Measurements from ENCODE around the gene CD68. TPM values are rescaled to one million over a fixed set of nuclear protein-coding genes. Genes with fewer than 3 reads are reported as not detected.

CD68 gene
- total RNA-seq, 1 experiment from 2014 or later = 6.9 TPM

- Mint-ChIP-seq H3K4me1 (ENCODE audit: insufficient read depth, unreplicated experiment) (peaks cover 32% of the 10 kb centered on the region), H3K27ac (ENCODE audit: low read depth, unreplicated experiment) (peak overlapping the region; percentile 57), H3K9me3 (ENCODE audit: unreplicated experiment) (no peaks in the 10 kb centered on the region), H3K36me3 (ENCODE audit: insufficient read depth, unreplicated experiment) (peaks cover 46% of the 10 kb centered on the region), H3K27me3 (ENCODE audit: insufficient read depth, unreplicated experiment) (no peaks in the 10 kb centered on the region), H3K4me3 (ENCODE audit: unreplicated experiment) (peak overlapping the region; percentile 38)
- CTCF ChIA-PET = interaction anchor here (0.8 to 1.9 kb wide), 5 partner anchors 10 to 62 kb away, joined by 3 to 6 read pairs (median 4); no protein-coding TSS in a partner anchor
- BruUV-seq (replicated peaks) = no TSS peak
- TF ChIP-seq CTCF (IDR thresholded peaks at IDR 0.05; ENCODE audit: unreplicated experiment) = no peak
- no peak for DNase-seq (ENCODE audit: unreplicated experiment)
- POLR2A ChIA-PET = interaction anchor here (0.6 to 10.5 kb wide), 5 partner anchors 10 to 76 kb away, joined by 3 to 206 read pairs (median 5); partner anchors contain the start of genes MPDU1, SAT2, SOX15 and TP53
- intact Hi-C loops (cut with micrococcal nuclease) = no loop called here
Observed at GRCh38 chr17:7610641-7611040, 31.2 kb downstream of the CD68 start.

- Mint-ChIP-seq H3K36me3 (ENCODE audit: insufficient read depth, unreplicated experiment) (peaks cover 36% of the 10 kb centered on the region), H3K4me1 (ENCODE audit: insufficient read depth, unreplicated experiment) (peaks cover 32% of the 10 kb centered on the region), H3K27me3 (ENCODE audit: insufficient read depth, unreplicated experiment) (no peaks in the 10 kb centered on the region), H3K9me3 (ENCODE audit: unreplicated experiment) (no peaks in the 10 kb centered on the region), H3K4me3 (ENCODE audit: unreplicated experiment) (peak overlapping the region; percentile 80), H3K27ac (ENCODE audit: low read depth, unreplicated experiment) (peak overlapping the region; percentile 57)
- POLR2A ChIA-PET = interaction anchor here (0.9 to 10.5 kb wide), 5 partner anchors 15 to 167 kb away, joined by 4 to 206 read pairs (median 67); partner anchors contain the start of genes CHRNB1, MPDU1, SAT2 and SOX15
- DNase-seq (ENCODE audit: unreplicated experiment) = no peak
- CTCF ChIA-PET = interaction anchor here (0.5 to 3.4 kb wide), 9 partner anchors 10 to 1018 kb away, joined by 3 to 13 read pairs (median 3); partner anchors contain the start of genes SOX15, TP53 and WRAP53
- intact Hi-C loops (cut with micrococcal nuclease) = no loop called here
- no peak for TF ChIP-seq CTCF (IDR thresholded peaks at IDR 0.05; ENCODE audit: unreplicated experiment)
- BruUV-seq (replicated peaks) = no TSS peak
Observed at GRCh38 chr17:7611635-7612293, 32.3 kb downstream of the CD68 start.

GRCh38 chr17:7612294-7612640 is 32.8 kb downstream of the CD68 start:
- CTCF ChIA-PET = interaction anchor here (0.7 to 3.4 kb wide), 6 partner anchors 9 to 1017 kb away, joined by 3 to 13 read pairs (median 4); partner anchors contain the start of genes SOX15, TP53 and WRAP53
- intact Hi-C loops (cut with micrococcal nuclease) = no loop called here
- no TSS peak for BruUV-seq (replicated peaks)
- Mint-ChIP-seq H3K4me1 (ENCODE audit: insufficient read depth, unreplicated experiment) (peaks cover 32% of the 10 kb centered on the region), H3K27ac (ENCODE audit: low read depth, unreplicated experiment) (peak overlapping the region; percentile 43), H3K4me3 (ENCODE audit: unreplicated experiment) (peak overlapping the region; percentile 80), H3K9me3 (ENCODE audit: unreplicated experiment) (no peaks in the 10 kb centered on the region), H3K27me3 (ENCODE audit: insufficient read depth, unreplicated experiment) (no peaks in the 10 kb centered on the region), H3K36me3 (ENCODE audit: insufficient read depth, unreplicated experiment) (peaks cover 31% of the 10 kb centered on the region)
- no peak for DNase-seq (ENCODE audit: unreplicated experiment)
- POLR2A ChIA-PET = interaction anchor here (0.7 to 10.5 kb wide), 6 partner anchors 15 to 375 kb away, joined by 3 to 206 read pairs (median 36); partner anchors contain the start of genes CHRNB1, MPDU1, SAT2 and SOX15
- no peak for TF ChIP-seq CTCF (IDR thresholded peaks at IDR 0.05; ENCODE audit: unreplicated experiment)

- TSS peak; percentile 38 for BruUV-seq (replicated peaks)
- POLR2A ChIA-PET = interaction anchor here (0.6 to 10.5 kb wide), 15 partner anchors 10 to 309 kb away, joined by 3 to 206 read pairs (median 8); partner anchors contain the start of genes CD68, DNAH2, MPDU1 and NAA38
- no peaks in the 10 kb centered on the region for H3K9me3 Mint-ChIP-seq (ENCODE audit: unreplicated experiment)
- peak; percentile 40 for DNase-seq (ENCODE audit: unreplicated experiment)
- no peaks in the 10 kb centered on the region for H3K27me3 Mint-ChIP-seq (ENCODE audit: insufficient read depth, unreplicated experiment)
- peak overlapping the region; percentile 80 for H3K4me3 Mint-ChIP-seq (ENCODE audit: unreplicated experiment)
- intact Hi-C loops (cut with micrococcal nuclease) = loop anchor here (2.0 kb wide), 1 partner anchor 23 kb away; the partner anchor contains the start of gene SOX15
- peaks cover 24% of the 10 kb centered on the region for H3K36me3 Mint-ChIP-seq (ENCODE audit: insufficient read depth, unreplicated experiment)
- no peak for TF ChIP-seq CTCF (IDR thresholded peaks at IDR 0.05; ENCODE audit: unreplicated experiment)
- H3K27ac Mint-ChIP-seq (ENCODE audit: low read depth, unreplicated experiment) = peak overlapping the region; percentile 84
- CTCF ChIA-PET = interaction anchor here (0.6 to 3.4 kb wide), 7 partner anchors 11 to 74 kb away, joined by 3 to 15 read pairs (median 4); partner anchors contain the start of genes SAT2, SOX15, TP53 and WRAP53
- H3K4me1 Mint-ChIP-seq (ENCODE audit: insufficient read depth, unreplicated experiment) = peaks cover 32% of the 10 kb centered on the region
Observed at GRCh38 chr17:7613769-7614424, 34.5 kb downstream of the CD68 start.
